Glutamatergic neuron (in vitro differentiated cells): ENCODE results near the gene SBK1. TPM values are rescaled to one million over a fixed set of nuclear protein-coding genes. Genes with fewer than 3 reads are reported as not detected.

Experiments used
- total RNA-seq: library from RNA; stranded (reverse); fragmentation: NEBNext Ultra II Directional; extraction: Animal tissue kit (Norgen Biotek cat#: 25700); gene quantifications from one replicate; pipeline ENCODE4 v1.2.1, GENCODE V29; 2021; ENCODE audit not compliant: unreplicated experiment

The SBK1 gene
- total RNA-seq, 1 donor from 2014 or later = 117 TPM

Other genes with a start within 250 kb of the SBK1 start
- 0.91 TPM for gene GSG1L, start 228.8 kb upstream of the SBK1 start, total RNA-seq
- gene XPO6, start 80.6 kb upstream of the SBK1 start, total RNA-seq = 232 TPM
- gene NPIPB6, start 71.0 kb downstream of the SBK1 start, total RNA-seq = 3.1 TPM
- 57.8 TPM for gene EIF3CL, start 111.3 kb downstream of the SBK1 start, total RNA-seq
- not detected for gene NPIPB7, start 179.8 kb downstream of the SBK1 start, total RNA-seq
- 29.4 TPM for gene CLN3, start 199.5 kb downstream of the SBK1 start, total RNA-seq
- gene APOBR, start 202.1 kb downstream of the SBK1 start, total RNA-seq = not detected
- gene IL27, start 214.3 kb downstream of the SBK1 start, total RNA-seq = not detected
- not detected for gene NUPR1, start 246.4 kb downstream of the SBK1 start, total RNA-seq